ENCODE measurements around the gene PHACTR1.

The PHACTR1 gene

DNA sequence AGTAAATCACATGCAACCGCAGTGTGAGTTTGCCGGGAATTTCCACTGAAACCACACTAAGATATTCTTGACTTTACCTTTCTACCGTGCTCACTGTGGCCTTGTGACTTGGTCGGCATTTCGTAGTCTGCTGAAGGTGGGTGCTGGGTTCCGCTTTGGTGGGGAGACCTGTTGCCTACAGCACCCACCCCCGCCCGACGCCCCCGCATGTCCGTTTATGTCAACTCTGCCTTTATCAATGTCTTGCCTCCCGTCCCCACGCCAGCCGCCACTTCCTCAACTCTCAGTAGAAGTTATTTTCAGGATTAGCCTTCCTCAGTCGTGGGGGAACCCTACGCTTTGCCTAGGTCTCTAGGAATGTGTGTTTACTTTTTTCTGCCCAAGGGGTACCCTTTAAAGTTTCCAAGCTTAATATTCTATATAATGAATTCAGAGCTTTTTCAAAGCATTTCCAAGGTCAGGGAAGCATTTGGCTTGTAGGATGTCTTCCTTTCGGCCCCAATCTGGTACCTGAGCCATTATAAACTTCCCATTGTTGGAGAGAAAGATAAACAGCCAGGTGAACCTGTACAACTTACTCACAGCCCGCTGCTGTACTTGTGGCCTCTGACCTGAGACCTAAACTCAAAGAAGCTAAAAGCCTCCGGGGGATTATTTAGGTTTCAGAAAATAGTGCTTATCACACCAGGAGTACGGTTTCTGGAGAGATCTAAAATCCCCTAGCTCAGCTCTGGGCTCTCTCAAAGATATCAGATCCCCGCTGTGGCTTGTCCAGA lies 557.6 kb downstream of the PHACTR1 start:
- in situ Hi-C loops (cut with HindIII; ENCODE audit: low sequenced_read_pairs) = no loop called here
- no peak for TF ChIP-seq CTCF (IDR thresholded peaks at IDR 0.05; ENCODE audit: low read depth, low read length)
- DNase-seq (ENCODE audit: low read depth, low spot score) = no peak
- no peak overlapping the region for H3K4me3 ChIP-seq (ENCODE audit: low read depth, low read length)

- in situ Hi-C loops (cut with HindIII; ENCODE audit: low sequenced_read_pairs) = no loop called here
- H3K4me3 ChIP-seq (ENCODE audit: low read depth, low read length) = no peak overlapping the region
- TF ChIP-seq CTCF (IDR thresholded peaks at IDR 0.05; ENCODE audit: low read depth, low read length) = no peak
- DNase-seq (ENCODE audit: low read depth, low spot score) = no peak
Observed at GRCh38 chr6:13274707-13275434, 558.3 kb downstream of the PHACTR1 start.

GRCh38 chr6:13275435-13275989 lies 558.9 kb downstream of the PHACTR1 start:
- no peak overlapping the region for H3K4me3 ChIP-seq (ENCODE audit: low read depth, low read length)
- no peak for TF ChIP-seq CTCF (IDR thresholded peaks at IDR 0.05; ENCODE audit: low read depth, low read length)
- no peak for DNase-seq (ENCODE audit: low read depth, low spot score)
- in situ Hi-C loops (cut with HindIII; ENCODE audit: low sequenced_read_pairs) = no loop called here

DNA sequence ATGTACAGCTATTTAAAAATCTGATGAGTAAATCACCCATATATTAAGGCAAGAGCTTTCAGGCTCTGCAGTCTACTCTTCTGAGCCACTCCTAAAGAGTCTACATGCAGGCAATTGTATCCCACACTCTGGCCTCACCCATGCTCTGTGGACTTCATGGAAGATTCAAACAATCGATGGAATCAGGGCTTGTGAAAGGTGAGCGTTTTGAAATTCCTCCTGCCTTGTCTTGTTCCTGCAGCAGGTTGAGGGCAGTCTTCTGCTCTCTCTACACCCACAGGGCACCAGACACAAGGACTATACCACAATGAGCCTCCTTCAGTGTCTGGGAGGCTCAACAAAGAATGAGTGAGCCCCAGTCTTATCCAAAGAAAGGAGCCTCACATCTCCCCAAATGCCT lies 560.7 kb downstream of the PHACTR1 start:
- H3K4me3 ChIP-seq (ENCODE audit: low read depth, low read length) = no peak overlapping the region
- no peak for TF ChIP-seq CTCF (IDR thresholded peaks at IDR 0.05; ENCODE audit: low read depth, low read length)
- no peak for DNase-seq (ENCODE audit: low read depth, low spot score)
- in situ Hi-C loops (cut with HindIII; ENCODE audit: low sequenced_read_pairs) = no loop called here

GRCh38 chr6:13278164-13278563 lies 561.6 kb downstream of the PHACTR1 start:
- no peak for TF ChIP-seq CTCF (IDR thresholded peaks at IDR 0.05; ENCODE audit: low read depth, low read length)
- H3K4me3 ChIP-seq (ENCODE audit: low read depth, low read length) = no peak overlapping the region
- in situ Hi-C loops (cut with HindIII; ENCODE audit: low sequenced_read_pairs) = no loop called here
- DNase-seq (ENCODE audit: low read depth, low spot score) = no peak

DNA sequence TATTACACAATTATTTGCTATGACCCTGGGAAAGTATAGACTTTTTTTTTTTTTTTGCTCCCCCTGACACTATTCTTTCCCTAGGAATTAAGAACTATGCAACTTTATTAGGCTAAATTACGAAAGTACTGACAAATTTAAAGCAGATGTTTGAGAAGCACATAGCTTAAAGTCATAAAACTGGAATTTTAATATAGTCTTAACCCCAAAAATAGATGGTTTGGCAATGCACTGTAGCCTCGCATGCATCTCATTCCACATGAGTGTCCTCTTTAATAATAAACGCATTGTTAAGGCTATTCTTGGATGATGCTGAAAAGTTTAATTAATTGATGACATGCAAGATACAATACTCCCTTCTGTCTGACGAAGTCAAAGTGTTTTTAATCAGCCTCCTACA lies 562.4 kb downstream of the PHACTR1 start:
- DNase-seq (ENCODE audit: low read depth, low spot score) = no peak
- no peak for TF ChIP-seq CTCF (IDR thresholded peaks at IDR 0.05; ENCODE audit: low read depth, low read length)
- H3K4me3 ChIP-seq (ENCODE audit: low read depth, low read length) = no peak overlapping the region
- in situ Hi-C loops (cut with HindIII; ENCODE audit: low sequenced_read_pairs) = no loop called here
